ENCODE results near the gene RFX2. TPM values are rescaled to one million over a fixed set of nuclear protein-coding genes. Genes with fewer than 3 reads are reported as not detected.

RFX2 gene
- total RNA-seq, 1 experiment from 2014 or later = 4.6 TPM

- TF ChIP-seq, protein P1, sequence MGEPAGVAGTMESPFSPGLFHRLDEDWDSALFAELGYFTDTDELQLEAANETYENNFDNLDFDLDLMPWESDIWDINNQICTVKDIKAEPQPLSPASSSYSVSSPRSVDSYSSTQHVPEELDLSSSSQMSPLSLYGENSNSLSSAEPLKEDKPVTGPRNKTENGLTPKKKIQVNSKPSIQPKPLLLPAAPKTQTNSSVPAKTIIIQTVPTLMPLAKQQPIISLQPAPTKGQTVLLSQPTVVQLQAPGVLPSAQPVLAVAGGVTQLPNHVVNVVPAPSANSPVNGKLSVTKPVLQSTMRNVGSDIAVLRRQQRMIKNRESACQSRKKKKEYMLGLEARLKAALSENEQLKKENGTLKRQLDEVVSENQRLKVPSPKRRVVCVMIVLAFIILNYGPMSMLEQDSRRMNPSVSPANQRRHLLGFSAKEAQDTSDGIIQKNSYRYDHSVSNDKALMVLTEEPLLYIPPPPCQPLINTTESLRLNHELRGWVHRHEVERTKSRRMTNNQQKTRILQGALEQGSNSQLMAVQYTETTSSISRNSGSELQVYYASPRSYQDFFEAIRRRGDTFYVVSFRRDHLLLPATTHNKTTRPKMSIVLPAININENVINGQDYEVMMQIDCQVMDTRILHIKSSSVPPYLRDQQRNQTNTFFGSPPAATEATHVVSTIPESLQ (CRISPR knock-in tag; IDR thresholded peaks at IDR 0.05) = peak; percentile 92
- TF ChIP-seq TCF7 (CRISPR knock-in tag; IDR thresholded peaks at IDR 0.05; ENCODE audit: low read depth) (peak; percentile 97), NFYB (CRISPR knock-in tag; conservative IDR thresholded peaks at IDR 0.05; ENCODE audit: low read depth) (peak; percentile 59), TEAD4 (CRISPR knock-in tag; IDR thresholded peaks at IDR 0.05) (peak; percentile 95), ZBTB21 (CRISPR knock-in tag; IDR thresholded peaks at IDR 0.05; ENCODE audit: borderline replicate concordance) (peak; percentile 99), GTF2I (CRISPR knock-in tag; conservative IDR thresholded peaks at IDR 0.05) (no peak), ZNF532 (CRISPR knock-in tag; IDR thresholded peaks at IDR 0.05; ENCODE audit: borderline replicate concordance) (peak; percentile 82; the same call in 1 of the 2 replicates), TEAD1 (CRISPR knock-in tag; IDR thresholded peaks at IDR 0.05) (peak; percentile 100), PRRX2 (CRISPR knock-in tag; IDR thresholded peaks at IDR 0.05) (no peak), ELF4 (CRISPR knock-in tag; IDR thresholded peaks at IDR 0.05; ENCODE audit: low read depth) (peak; percentile 98), IRF2 (CRISPR knock-in tag; IDR thresholded peaks at IDR 0.05; ENCODE audit: borderline replicate concordance, low read depth) (peak; percentile 95)
- TF ChIP-seq, protein P2, sequence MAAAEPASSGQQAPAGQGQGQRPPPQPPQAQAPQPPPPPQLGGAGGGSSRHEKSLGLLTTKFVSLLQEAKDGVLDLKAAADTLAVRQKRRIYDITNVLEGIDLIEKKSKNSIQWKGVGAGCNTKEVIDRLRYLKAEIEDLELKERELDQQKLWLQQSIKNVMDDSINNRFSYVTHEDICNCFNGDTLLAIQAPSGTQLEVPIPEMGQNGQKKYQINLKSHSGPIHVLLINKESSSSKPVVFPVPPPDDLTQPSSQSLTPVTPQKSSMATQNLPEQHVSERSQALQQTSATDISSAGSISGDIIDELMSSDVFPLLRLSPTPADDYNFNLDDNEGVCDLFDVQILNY (CRISPR knock-in tag; IDR thresholded peaks at IDR 0.05) = peak; percentile 100
- TF ChIP-seq, protein P3, sequence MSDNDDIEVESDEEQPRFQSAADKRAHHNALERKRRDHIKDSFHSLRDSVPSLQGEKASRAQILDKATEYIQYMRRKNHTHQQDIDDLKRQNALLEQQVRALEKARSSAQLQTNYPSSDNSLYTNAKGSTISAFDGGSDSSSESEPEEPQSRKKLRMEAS (CRISPR knock-in tag; IDR thresholded peaks at IDR 0.05) = peak; percentile 100
- TF ChIP-seq, protein P4, sequence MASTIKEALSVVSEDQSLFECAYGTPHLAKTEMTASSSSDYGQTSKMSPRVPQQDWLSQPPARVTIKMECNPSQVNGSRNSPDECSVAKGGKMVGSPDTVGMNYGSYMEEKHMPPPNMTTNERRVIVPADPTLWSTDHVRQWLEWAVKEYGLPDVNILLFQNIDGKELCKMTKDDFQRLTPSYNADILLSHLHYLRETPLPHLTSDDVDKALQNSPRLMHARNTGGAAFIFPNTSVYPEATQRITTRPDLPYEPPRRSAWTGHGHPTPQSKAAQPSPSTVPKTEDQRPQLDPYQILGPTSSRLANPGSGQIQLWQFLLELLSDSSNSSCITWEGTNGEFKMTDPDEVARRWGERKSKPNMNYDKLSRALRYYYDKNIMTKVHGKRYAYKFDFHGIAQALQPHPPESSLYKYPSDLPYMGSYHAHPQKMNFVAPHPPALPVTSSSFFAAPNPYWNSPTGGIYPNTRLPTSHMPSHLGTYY (CRISPR knock-in tag; IDR thresholded peaks at IDR 0.05) = no peak
These were observed 132.3 kb downstream of the RFX2 start, which contains the start of gene RANBP3 (continued) for GRCh38 chr19:5977785-5978605.

GRCh38 chr19:5977222-5977784 lies 133.0 kb downstream of the RFX2 start:
- Mint-ChIP-seq H3K4me3 (peak overlapping the region; percentile 96), H3K4me1 (peaks cover 30% of the 10 kb centered on the region), H3K36me3 (peaks cover 12% of the 10 kb centered on the region; the same call in 1 of the 2 replicates), H3K27me3 (ENCODE audit: low read depth) (peaks cover 5% of the 10 kb centered on the region; the same call in 1 of the 2 replicates), H3K9me3 (no peaks in the 10 kb centered on the region), H3K27ac (peak overlapping the region; percentile 93)
- ChIA-PET POLR2A (no interaction called here), CTCF (interaction anchor here (2.7 to 6.8 kb wide), 4 partner anchors 9 to 173 kb away, joined by 17 to 56 read pairs (median 28); no protein-coding TSS in a partner anchor)
- ATAC-seq = no peak
- no peak for DNase-seq (ENCODE audit: low spot score)
- TF ChIP-seq USF2 (CRISPR knock-in tag; IDR thresholded peaks at IDR 0.05) (no peak), STAT6 (CRISPR knock-in tag; conservative IDR thresholded peaks at IDR 0.05; ENCODE audit: low read depth) (no peak), ZNF263 (CRISPR knock-in tag; IDR thresholded peaks at IDR 0.05; ENCODE audit: low read depth) (no peak), RELA (CRISPR knock-in tag; IDR thresholded peaks at IDR 0.05; ENCODE audit: borderline replicate concordance) (no peak)
- TF ChIP-seq, protein P5, sequence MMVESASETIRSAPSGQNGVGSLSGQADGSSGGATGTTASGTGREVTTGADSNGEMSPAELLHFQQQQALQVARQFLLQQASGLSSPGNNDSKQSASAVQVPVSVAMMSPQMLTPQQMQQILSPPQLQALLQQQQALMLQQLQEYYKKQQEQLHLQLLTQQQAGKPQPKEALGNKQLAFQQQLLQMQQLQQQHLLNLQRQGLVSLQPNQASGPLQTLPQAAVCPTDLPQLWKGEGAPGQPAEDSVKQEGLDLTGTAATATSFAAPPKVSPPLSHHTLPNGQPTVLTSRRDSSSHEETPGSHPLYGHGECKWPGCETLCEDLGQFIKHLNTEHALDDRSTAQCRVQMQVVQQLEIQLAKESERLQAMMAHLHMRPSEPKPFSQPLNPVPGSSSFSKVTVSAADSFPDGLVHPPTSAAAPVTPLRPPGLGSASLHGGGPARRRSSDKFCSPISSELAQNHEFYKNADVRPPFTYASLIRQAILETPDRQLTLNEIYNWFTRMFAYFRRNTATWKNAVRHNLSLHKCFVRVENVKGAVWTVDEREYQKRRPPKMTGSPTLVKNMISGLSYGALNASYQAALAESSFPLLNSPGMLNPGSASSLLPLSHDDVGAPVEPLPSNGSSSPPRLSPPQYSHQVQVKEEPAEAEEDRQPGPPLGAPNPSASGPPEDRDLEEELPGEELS (CRISPR knock-in tag; IDR thresholded peaks at IDR 0.05) = no peak

Measured in WTC11 (cell line).